UCSD-AML1 (cell line): Measurements from ENCODE around the gene CAMK2B.
"Not testable (repeated sequence)": the region's sequence is repeated elsewhere in the genome, so short reads cannot be mapped to it uniquely, and the experiment has no call there.

Source experiments
- DNase-seq: peaks from one replicate; lab custom pipeline; 2025; ENCODE audit not compliant: unreplicated experiment; lab: John Stamatoyannopoulos, UW

Gene CAMK2B

DNA sequence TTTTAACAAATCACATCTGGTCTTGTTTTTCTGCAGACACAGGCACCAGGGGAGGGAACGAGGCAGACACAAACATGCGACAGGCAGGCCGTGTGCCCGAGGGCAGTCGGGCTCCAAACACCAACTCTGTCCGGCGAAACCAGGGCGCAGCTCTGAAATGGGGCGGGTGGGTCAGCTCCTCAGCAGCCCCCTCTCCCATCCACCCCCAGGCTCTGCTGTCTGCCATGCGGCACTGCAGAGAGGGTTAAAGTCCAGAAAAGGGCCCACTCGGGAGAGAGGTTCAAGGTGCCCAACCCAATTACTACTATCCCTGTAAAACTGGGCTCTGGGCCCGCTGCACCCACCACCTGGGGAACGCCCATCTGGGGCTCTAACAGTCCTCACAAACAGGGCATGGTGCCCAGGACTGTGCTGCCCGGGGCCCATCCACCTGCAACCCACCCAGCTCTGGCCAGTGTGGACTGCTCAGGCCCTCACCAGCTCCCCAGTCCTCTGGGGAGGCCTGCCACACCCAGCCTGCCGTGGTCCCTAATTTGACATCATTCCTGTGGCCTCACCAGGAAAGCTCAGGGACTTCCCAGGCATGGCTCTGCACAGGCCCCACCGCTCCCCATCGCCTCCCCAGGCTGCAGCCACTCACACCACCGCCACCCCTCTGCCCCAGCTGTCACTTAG, 105.9 kb downstream of the CAMK2B start:
- DNase-seq = no peak

DNA sequence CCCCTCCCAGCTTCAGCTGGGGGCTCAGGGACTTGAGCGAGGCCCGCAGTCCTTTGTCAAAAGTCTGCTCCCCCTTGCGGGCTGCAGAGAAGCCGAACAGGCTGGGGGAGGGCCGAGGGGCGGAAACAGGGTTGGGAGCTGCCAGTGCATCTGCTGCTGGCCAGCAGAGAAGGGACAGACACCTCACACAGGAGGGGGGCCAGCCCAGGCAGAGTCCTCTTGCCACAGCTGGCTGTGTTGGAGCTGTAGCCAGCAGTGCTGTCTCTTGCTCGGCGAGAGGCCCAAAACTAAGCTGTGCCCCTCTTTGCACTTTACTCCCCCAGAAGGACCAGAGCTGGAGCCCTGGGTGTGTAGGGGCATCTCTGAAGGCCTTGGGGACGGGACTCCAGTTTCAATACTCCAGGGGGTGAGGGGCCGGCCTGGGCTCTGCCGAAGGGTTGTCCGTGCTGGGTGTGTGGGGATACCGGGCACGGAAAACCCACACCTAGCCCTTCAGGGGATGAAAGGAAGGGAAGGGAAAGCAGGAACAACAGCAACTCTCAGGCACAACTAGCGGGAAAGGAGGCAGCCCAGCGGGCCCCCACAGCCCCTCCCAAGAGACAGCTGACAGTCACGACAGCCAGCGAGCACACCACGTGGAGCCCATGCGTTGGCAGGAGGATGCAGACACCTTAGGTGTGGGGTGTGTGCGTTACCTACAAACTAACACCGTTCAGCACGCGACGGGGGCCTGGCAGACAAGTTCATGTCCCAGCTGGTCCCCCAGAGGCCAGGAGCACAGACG, 106.8 kb downstream of the CAMK2B start:
- DNase-seq = no peak

DNA sequence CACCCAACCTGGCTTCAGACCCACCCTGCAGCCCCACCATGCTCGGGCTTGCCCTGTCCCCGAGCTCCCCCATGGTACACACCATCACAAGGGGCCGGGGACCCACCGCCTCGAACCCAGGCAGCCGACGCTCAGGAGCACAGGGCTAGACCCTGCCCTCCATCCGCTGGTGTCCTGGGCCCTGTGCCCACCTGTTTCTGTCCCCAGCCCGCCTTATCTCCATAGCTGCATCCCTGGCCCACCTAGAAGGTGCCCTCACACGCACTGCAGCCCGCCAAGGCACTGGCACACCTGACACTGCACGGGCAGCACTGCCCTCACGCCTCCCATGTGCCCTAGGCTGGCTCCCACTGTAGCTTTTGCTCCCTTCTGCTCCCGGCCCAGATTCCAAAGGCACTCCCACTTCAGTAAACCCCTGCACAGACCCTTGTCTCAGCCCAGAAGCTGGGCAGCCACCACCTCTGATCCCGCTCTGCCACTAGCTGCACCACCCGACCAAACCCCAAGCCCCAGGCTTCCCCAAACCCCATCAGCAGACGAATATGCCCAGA, 107.5 kb downstream of the CAMK2B start:
- no peak for DNase-seq

DNA sequence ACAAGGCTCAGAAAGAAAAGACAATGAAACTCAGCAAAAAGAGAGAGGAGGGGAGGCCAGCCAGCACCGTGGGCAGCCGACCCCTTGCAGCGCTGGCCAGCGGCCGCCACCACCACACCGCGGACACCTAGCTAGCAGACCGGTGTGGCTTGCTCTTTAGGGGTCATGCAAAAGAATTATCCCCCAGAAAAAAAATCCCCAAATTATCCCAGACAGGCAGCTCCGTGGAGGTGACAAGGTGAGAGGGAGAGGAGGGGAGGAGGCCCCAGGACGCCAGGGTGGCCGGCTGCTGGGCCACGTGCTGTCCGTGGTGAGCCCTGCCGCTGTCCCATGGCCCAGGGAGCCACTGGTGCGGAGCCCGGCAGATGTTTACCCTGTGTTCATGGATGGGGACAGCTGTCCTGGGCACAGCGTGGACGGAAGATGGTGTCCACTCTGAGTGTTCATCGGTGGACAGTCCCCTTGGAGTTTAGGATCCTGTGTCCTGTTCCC, 108.1 kb downstream of the CAMK2B start:
- no peak for DNase-seq

DNA sequence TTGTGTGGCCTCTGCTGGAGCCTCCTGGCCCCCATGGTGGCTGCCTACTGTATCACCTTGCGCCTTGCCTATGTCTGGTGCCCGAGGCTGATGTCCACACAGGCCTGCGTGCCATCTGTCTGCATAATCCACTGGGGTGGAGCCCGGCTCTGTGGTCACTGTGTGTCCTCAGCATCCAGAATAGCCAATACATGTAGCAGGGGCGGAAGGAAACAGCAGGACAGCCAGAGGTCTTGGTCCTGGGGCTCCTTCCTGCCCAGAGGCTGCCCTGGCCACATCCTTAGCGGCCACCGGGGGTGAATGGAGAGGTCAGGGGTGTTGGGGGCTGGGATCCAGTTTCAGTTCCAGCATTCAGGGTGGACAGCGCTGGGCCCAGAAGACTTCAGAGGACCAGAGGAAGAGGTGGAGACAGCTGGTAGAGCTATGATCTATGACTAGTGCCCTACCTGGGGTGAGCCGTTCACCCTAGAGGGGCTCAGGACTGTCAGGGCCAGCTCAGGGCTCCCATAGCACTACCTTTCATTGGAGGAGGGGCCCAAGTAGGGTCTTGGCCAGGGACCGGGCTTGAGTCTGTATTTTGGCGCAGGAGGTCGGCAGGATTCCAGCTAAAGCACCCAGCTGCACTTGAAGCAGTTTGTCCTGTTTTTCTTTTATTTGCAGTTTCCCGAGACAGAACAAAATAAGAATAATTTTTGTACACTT, 108.7 kb downstream of the CAMK2B start:
- no peak for DNase-seq

DNA sequence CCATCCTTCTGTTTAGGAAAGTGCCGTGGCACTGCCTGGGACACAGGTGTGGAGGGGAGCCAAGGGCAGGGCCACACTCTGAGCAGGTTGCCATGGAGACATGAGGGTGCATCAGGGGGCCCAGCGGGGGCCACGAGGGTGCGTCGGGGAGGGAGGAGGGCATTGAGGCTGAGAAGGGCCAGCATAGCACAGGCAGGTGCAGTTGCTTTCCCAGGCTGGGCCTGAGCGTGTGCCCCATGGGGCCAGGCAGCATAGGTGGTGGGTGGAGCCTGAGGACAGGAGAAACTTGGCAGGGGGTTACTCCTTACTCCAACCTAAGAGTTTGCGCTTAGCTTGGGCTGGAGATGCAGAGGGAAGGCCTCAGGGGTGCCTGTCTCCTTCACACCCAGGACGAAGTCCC, 109.4 kb downstream of the CAMK2B start:
- no peak for DNase-seq

DNA sequence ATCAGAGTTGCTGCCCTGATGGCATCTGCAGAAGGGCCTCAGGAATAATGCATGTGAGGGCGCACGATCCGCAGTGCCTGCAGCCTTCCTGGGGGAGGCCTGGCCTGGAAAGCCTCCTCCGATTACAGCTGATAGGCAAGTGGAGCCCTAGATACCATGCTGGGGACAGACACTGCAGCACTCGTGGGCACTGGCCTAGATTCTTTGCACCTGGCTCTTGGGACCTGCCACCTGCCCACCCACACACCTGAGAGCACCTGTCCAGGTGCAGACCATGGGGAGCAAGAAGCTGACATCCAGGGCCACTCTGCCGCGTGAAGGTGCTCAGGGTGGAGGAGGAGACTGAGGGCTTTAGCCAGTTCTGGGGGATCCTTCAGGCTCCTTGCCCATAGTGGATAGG, 109.9 kb downstream of the CAMK2B start:
- DNase-seq = no peak

DNA sequence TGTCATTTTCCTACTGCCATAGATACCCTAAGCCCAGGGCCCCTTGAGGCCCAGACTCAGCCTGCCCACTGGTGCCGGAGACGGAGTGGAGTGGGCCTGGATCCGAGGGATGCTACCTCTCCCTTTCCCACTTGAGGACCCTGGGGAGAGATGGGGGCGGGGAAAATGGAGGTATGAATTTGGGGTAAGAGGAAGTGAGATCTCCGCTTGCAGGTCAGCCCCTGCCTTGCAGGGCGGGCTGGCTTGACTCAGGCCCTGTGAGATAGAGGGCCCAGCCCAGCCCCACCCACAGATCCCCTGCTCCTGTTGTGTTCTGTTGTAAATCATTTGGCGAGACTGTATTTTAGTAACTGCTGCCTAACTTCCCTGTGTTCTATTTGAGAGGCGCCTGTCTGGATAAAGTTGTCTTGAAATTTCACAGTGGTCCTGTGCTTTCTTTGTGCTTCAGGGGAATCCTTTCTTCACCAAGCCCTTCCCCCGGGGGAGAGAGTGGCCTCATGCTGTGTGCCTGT, 111.5 kb downstream of the CAMK2B start:
- no peak for DNase-seq

DNA sequence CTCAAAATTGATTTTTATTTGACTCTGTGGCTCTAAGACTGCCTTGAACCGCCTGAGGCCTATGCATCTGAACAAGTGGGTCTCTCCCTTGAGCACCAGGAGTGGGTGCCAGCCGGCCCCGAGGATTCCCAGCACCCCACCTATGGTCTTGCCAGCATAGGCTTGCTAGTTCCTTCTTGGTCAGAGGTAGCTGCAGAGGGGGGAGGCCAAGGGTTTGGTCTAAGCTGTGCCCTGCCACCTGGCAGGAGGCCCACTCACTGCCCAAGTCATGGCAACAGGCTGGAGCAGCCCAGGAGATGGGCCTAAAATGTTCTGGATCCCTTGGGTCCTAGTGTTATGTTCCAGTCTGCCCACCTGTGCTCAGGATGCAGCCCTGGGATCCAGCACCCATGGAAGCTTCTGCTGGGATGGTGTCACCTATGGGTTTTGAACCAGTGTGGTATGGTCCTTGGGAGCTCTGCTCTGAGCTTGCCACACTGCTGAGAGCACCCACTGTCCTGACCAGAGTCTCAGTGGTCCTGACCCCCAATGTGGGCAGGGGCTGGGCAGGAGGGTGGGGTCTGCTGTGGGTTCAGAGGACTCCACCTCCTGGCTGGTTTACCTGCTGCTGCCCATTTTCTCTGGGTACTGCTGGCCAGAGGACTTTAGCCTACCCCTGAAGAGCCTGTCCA, 112.1 kb downstream of the CAMK2B start:
- no peak for DNase-seq

DNA sequence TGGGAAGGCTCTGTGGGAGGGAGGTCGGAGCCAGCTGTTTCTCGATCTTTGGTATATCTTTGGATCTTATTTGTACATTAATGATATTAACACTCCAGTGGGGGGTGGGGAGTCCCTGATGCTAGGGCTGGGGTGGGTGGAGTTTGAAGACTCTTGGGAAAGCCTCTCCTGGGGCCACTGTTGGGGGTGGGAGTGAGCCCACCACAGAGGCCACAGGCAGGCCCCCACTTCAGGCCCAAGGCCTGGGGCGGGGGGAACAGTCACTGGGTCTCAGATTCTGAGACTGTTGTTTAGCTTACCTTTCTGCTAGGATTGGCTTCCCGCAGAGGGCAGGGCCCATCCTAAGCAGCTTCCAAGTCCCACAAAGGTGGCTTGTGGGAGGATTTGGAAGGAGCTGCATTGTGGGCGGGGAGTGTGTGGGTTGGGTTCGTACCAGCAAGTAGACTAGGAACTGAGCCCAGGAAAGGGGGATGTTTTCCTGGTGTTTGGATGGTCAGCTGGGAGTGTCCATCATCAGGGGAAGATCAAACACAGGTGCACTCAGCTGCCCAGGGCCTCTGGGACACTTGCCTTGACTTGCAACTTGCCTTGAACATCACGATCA, 112.7 kb downstream of the CAMK2B start:
- DNase-seq = no peak

DNA sequence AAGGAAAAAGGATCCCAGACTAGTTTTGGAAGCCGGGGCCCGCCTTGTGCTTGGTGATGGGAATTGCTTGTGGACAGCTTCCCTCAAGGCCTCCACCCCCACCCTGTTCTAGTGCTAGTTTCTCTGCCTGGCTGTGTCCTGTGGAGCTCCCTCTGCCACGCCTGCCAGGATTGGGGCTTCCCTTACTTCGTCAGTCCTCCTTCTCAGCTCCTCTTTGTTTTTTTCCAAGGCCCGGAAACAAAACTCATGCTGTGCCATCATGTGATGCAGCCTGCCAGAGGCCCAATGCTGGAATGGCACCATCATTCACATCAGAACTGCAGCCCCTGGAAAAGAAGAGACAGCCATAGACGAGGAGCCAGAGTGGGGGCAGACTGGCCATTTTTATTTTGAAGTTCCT, 113.4 kb downstream of the CAMK2B start:
- DNase-seq = no peak

DNA sequence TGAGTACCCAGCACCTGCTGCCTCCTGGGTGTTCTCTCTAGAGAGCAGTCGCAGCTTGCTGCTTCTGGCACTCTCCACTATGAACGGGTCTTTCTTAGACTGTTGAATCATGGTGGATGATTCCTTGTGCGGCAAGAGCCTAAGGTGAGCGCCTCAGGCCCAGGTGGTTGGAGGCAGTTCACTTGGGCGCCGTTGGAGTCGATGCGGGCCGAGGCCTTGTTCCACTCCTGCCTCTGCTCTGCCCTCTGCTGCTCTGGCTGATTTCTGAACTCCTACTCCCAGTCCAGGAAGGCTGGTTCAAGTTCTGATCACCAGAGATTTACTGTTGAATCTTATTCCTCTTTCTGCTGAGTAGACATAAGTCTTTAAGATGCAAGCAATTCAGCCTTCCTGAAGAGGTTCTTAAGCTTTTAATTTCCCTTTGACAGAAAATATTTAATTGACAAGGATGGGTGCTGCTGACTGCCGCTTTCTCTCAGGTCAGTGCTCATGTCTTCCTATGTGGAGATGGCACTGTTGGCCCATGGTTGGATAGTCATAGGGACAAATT, 114.2 kb downstream of the CAMK2B start:
- no peak for DNase-seq

DNA sequence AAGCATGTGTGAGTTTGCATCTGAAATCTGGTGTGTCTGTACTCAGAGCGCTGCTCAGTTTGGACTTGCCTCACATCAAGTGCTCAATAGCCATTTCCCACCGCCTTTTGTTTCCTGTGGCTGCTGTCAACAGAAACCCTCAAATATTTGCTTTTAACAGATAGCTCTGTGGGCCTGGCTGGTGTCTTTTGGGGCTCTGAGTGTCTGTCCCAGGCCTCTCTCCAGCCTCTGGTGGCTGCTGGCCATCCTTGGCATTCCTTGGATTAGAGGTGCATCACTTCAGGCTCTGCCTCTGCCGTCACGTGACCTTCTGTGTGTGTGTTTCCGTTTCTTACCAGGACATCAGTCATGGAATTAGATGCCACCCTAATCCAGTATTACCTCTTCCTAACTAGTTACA, 115.3 kb downstream of the CAMK2B start:
- no peak for DNase-seq

DNA sequence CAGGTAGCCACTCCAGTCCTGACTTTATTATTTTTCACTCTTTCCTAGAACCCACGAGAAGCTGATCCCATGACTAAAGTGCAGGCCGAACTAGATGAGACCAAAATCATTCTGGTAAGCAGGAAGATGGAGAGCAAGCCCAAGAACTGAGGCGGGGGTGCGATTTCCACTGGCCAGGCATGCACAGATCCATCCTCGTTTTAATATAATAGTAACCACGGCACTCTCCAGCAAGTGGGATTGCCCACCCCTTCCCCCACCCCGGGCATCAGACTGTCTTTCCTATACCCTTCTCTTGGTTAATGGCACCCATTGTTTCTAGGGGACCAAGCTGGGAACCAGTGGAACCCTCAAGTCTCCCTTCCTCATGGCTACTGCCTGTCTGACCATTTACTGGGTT, 117.3 kb downstream of the CAMK2B start:
- DNase-seq = no peak

DNA sequence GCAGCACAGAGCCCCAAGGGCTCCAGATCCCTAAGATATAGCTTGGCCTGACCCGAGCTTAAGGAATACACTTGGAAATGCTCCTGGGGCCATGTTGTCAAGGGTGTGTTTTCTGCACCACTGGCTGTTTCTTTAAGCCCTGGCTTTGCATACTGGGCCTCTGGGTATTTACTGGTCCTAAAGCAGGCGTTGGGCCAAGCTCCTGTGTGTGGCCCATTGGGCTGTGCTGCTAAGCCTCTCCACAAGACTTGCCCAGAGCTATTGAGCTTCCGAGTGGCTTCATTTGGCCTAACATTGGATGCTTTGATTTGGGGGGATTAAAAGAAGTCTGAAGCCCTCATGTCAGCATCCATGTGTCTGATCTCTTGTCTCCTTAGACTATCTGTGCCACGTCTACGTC, 119.4 kb downstream of the CAMK2B start:
- no peak for DNase-seq

DNA sequence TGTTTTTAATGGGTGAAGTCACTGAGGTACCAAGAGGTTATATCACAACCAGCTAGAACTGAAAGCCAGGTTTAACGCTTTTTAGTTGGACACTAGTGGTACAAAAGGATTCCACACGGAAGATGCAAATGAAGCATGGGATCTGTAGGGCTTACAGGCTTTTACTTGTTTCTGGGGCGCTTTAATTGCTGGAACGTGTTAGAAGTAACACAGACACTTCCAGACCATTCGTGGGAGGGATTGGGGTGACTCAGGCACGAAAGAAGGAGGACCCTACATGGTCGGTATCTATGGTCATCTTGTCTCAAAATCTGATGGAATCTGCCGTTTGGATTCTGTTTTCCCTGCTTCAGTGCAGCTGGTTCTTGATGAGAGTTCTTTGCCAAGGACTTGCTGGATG, 123.6 kb downstream of the CAMK2B start:
- DNase-seq = no peak

DNA sequence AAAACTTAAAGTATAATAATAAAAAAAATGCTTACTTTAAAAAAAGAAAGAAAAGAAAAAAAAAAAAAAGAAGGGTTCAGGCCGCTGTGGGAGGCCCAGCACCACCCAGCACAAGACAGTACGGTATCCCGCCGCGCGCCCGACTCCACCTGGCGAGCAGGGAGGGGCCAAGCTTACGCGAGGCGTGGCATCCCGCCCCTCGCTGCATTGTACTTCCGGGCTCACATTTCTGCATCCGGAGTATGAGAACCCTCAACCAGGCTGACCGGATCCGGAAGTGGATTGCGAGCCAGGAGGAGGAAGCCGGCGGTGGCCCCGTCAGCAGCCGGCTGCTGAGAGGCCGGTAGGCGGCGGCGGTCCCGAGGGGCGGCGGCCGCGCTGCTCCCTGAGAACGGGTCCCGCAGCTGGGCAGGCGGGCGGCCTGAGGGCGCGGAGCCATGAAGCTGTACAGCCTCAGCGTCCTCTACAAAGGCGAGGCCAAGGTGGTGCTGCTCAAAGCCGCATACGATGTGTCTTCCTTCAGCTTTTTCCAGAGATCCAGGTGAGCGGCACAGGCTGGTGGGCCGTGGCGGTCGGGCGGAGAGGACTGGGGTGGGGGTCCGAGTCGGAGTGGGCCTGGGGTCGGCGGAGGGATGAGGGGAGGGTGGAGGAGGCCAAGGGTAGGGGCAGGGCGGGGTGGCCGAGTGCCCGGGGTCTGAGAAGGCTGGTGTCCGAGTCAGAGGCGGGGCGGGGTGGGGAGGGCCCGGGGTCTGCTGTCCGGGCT, 124.5 kb downstream of the CAMK2B start, which contains the start of gene YKT6:
Gene YKT6 (plus strand): TSS at position 280 of the 763 bp plus-strand sequence. CDS start 158 bp downstream, at position 438.
- peak; percentile 84 for DNase-seq

DNA sequence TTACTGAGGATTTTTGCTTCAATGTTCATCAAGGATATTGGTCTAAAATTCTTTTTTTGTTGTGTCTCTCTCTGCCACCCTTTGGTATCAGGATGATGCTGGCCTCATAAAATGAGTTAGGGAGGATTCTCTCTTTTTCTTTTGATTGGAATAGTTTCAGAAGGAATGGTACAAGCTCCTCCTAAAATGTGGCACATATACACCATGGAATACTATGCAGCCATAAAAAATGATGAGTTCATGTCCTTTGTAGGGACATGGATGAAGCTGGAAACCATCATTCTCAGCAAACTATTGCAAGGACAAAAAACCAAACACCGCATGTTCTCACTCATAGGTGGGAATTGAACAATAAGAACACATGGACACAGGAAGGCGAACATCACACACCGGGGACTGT, 125.2 kb downstream of the CAMK2B start:
- DNase-seq = not testable (repeated sequence)

DNA sequence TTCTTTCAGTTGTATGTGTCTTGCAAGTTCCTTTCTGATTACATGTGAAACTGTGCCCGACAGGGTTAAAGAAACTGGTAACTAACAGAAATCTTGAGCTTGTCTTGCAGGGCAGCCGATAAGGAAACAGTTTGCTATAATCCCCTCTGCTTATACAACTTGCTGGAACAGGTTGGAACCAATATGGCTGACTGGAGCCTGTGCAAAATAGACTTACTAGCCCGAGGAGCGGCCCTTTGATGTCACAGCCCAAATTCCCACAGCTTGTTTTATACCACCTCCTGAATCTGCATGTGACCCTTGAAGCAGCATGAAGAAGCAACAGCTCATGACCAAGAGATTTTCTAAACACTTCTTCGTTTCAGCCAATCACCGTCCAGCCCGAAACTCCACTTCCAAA, 127.9 kb downstream of the CAMK2B start:
- DNase-seq = no peak
